Activated CD8-positive, alpha-beta T cell treated with anti-CD3 and anti-CD28 coated beads, Interleukin-2, amount 10 ng/mL, durations not matched to agents 7 days and 5 days (primary cell): ENCODE data around the gene AGXT. TPM values are rescaled to one million over a fixed set of nuclear protein-coding genes. Genes with fewer than 3 reads are reported as not detected.
A peak's percentile ranks its signal among the peaks of the same experiment; 100 is the strongest.

Experiments used
- ATAC-seq: fragments of 150-1000 bp; cut with Tn5 transposase; one replicate; pipeline ENCODE4 v1.10.0; 2021; ENCODE audit warnings: moderate library complexity
- CTCF ChIA-PET: fragments of 350-600 bp; sonication (Branson Sonifier 250); formaldehyde crosslinking; loops from one replicate; lab custom pipeline; 2021; ENCODE audit warnings: antibody characterized with exemption; lab: Charles Lee
- POLR2A ChIA-PET: fragments of 350-600 bp; sonication (Branson Sonifier 250); formaldehyde crosslinking; loops from one replicate; lab custom pipeline; 2021; ENCODE audit warnings: antibody characterized with exemption; lab: Charles Lee
- DNase-seq: peaks from one replicate; pipeline ENCODE4 v3.0.0-alpha.2; 2020
- H3K27ac Mint-ChIP-seq: one replicate; pipeline ENCODE4 v1.8.0; 2021; ENCODE audit warnings: mild to moderate bottlenecking, mixed read lengths
- H3K27me3 Mint-ChIP-seq: one replicate; pipeline ENCODE4 v1.8.0; 2021; ENCODE audit warnings: low read depth, mixed read lengths
- H3K36me3 Mint-ChIP-seq: one replicate; pipeline ENCODE4 v1.8.0; 2021; ENCODE audit warnings: low read depth, mixed read lengths
- H3K4me1 Mint-ChIP-seq: one replicate; pipeline ENCODE4 v1.8.0; 2021; ENCODE audit warnings: low read depth, mixed read lengths
- H3K4me3 Mint-ChIP-seq: one replicate; pipeline ENCODE4 v1.8.0; 2021; ENCODE audit warnings: mild to moderate bottlenecking, mixed read lengths
- H3K9me3 Mint-ChIP-seq: one replicate; pipeline ENCODE4 v1.8.0; 2022; ENCODE audit warnings: mixed read lengths; ENCODE audit not compliant: insufficient read depth
- total RNA-seq, 2 experiments: library from RNA; stranded (reverse); gene quantifications; one replicate each; pipeline ENCODE4 v1.2.3, GENCODE V29; 2021

AGXT gene
- total RNA-seq, 2 experiments from 2014 or later: not detected

DNA sequence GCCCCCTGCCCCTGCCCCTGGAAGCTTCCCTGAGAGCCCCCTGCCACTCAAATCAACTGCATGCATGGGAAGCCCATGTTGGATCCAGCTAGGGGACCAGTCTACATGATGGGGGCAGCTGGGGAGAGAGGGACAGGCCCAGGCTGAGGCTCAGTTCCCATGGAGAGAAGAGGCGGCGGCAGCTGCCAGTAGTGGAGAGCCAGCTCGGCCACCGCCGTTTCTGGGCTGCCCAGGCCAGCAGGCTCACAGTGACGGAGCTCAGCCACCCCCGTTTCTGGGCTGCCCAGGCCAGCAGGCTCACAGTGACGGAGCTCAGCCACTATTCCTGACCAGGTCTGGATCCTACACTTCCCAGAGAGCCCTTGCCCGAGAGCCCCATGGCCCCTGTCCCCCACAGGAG, 23.7 kb downstream of the AGXT start:
- Mint-ChIP-seq H3K27me3 (no peaks in the 10 kb centered on the region), H3K9me3 (no peaks in the 10 kb centered on the region), H3K4me3 (no peak overlapping the region), H3K4me1 (no peaks in the 10 kb centered on the region), H3K27ac (no peak overlapping the region), H3K36me3 (no peaks in the 10 kb centered on the region)
- CTCF ChIA-PET: no interaction called here
- ATAC-seq (no peak), DNase-seq (no peak)
- POLR2A ChIA-PET: no interaction called here

- Mint-ChIP-seq H3K27ac (no peak overlapping the region), H3K9me3 (no peaks in the 10 kb centered on the region), H3K4me3 (no peak overlapping the region), H3K4me1 (no peaks in the 10 kb centered on the region), H3K27me3 (no peaks in the 10 kb centered on the region), H3K36me3 (no peaks in the 10 kb centered on the region)
- CTCF ChIA-PET: no interaction called here
- ATAC-seq (no peak), DNase-seq (no peak)
- POLR2A ChIA-PET: no interaction called here
These were observed 24.3 kb downstream of the AGXT start for GRCh38 chr2:240892925-240893324.

- CTCF ChIA-PET: no interaction called here
These were observed 24.8 kb downstream of the AGXT start for GRCh38 chr2:240893363-240893844.

GRCh38 chr2:240894006-240894405, 25.4 kb downstream of the AGXT start:
- Mint-ChIP-seq H3K4me3 (no peak overlapping the region), H3K36me3 (no peaks in the 10 kb centered on the region)
- no peak for DNase-seq

More at GRCh38 chr2:240893363-240893844, 24.8 kb downstream of the AGXT start:
- Mint-ChIP-seq H3K4me1 (no peaks in the 10 kb centered on the region), H3K4me3 (no peak overlapping the region), H3K9me3 (no peaks in the 10 kb centered on the region), H3K27me3 (no peaks in the 10 kb centered on the region), H3K36me3 (no peaks in the 10 kb centered on the region), H3K27ac (no peak overlapping the region)
- POLR2A ChIA-PET: no interaction called here
- DNase-seq (peak; percentile 26), ATAC-seq (peak; percentile 35)

DNA sequence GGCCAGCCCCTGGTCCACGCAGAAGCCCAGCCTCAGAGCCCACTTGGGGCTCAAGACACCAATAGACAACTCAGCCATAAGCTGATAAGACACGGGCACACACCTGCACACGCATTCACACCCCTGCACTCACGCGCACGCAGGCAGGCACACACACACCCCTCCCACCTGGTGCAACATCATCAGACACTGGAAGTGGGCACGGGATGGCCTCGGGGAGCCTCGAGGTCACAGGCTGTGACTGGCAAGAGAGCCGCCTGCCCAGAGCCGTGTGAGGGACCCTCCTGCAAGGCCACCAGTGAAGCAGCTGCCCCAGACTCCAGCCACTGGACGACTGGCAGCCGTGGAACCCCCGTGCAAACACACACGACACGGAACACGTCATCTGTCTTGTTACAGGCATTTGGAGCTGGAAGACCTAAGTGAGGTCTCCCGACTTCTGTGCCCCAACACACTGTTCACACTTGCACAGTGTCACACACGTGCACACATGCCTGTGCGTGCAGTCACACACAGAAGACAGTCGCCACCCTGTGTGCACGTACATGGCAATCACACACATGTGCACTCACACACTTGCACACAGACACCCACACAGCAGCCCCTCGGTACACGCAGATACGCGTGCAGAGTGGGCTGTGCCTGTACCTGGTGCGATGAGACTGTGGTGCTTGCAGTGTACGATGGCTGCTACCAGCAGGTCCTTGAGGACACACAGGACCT, 26.4 kb downstream of the AGXT start:
- POLR2A ChIA-PET: no interaction called here
- Mint-ChIP-seq H3K27me3 (no peaks in the 10 kb centered on the region), H3K36me3 (no peaks in the 10 kb centered on the region), H3K27ac (no peak overlapping the region), H3K4me3 (no peak overlapping the region), H3K4me1 (no peaks in the 10 kb centered on the region), H3K9me3 (no peaks in the 10 kb centered on the region)
- ATAC-seq (no peak), DNase-seq (no peak)
- CTCF ChIA-PET: no interaction called here

More at GRCh38 chr2:240894006-240894405, 25.4 kb downstream of the AGXT start:
- no peaks in the 10 kb centered on the region for H3K27me3 Mint-ChIP-seq
- no peak overlapping the region for H3K27ac Mint-ChIP-seq
- POLR2A ChIA-PET: no interaction called here
- no peaks in the 10 kb centered on the region for H3K9me3 Mint-ChIP-seq
- no peak for ATAC-seq
- no peaks in the 10 kb centered on the region for H3K4me1 Mint-ChIP-seq
- CTCF ChIA-PET: no interaction called here

- CTCF ChIA-PET: no interaction called here
These were observed 27.2 kb downstream of the AGXT start, which contains the start of gene MAB21L4 for GRCh38 chr2:240895656-240896388. TSS of gene MAB21L4 (minus strand) at chr2:240896156. CDS start at chr2:240895997, 159 bp downstream.

GRCh38 chr2:240896394-240896793, 27.8 kb downstream of the AGXT start:
- CTCF ChIA-PET: no interaction called here
- POLR2A ChIA-PET: no interaction called here
- no peak overlapping the region for H3K27ac Mint-ChIP-seq

More at GRCh38 chr2:240895656-240896388, 27.2 kb downstream of the AGXT start, which contains the start of gene MAB21L4:
- Mint-ChIP-seq H3K27ac (no peak within 1 kb of the TSS), H3K27me3 (no peaks in the 10 kb centered on the region), H3K4me3 (no peak within 1 kb of the TSS), H3K4me1 (no peaks in the 10 kb centered on the region), H3K36me3 (no peaks in the 10 kb centered on the region), H3K9me3 (no peaks in the 10 kb centered on the region)
- DNase-seq (no peak), ATAC-seq (no peak)
- POLR2A ChIA-PET: no interaction called here

DNA sequence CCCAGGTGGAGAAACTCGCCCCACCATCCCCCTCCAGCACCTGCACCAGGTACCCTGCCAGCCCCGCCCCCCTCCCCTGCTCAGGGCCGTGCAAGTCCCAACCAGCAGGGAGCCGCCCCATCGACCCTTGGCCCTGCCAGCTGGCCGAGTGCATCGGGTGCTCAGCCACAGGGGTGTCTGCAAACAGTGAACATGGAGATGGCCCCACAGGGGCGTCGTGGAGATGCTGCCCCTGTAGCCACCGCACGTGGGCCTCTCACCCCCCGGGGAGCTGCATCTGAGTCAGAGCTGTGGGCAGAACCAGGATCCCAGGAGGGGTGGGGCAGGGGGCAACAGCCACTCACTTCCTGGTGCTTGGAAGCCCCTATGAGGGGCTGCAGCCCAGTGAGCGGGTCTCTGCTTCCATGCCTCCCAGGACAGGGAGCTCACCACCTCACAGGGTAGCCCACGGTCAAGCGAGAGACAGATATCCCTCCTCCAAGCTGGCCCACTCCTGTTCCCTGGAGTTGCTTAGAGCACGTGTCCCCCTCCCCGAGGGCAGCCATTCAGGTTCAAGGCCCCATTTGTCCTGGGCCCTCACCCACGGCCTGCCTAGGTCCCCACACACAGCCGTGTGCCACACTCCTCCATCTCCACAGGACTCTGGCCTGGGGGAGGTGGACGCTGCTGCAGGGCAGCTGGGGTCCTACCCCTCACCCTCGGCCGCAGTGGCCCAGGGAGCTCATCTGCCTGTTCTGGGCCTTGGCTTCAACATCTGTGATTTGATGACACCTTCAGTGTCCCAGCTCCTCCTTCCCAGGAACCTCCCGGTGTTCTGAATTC, 28.5 kb downstream of the AGXT start:
- CTCF ChIA-PET: interaction anchor here (1.4 kb wide), 1 partner anchor 17 kb away, joined by 4 read pairs; no protein-coding TSS in a partner anchor
- Mint-ChIP-seq H3K36me3 (no peaks in the 10 kb centered on the region), H3K4me3 (no peak overlapping the region), H3K27ac (no peak overlapping the region), H3K4me1 (no peaks in the 10 kb centered on the region), H3K27me3 (no peaks in the 10 kb centered on the region), H3K9me3 (no peaks in the 10 kb centered on the region)
- POLR2A ChIA-PET: no interaction called here
- DNase-seq: no peak
- no peak for ATAC-seq

More at GRCh38 chr2:240896394-240896793, 27.8 kb downstream of the AGXT start:
- no peaks in the 10 kb centered on the region for H3K36me3 Mint-ChIP-seq
- DNase-seq (no peak), ATAC-seq (no peak)
- H3K4me1 Mint-ChIP-seq: no peaks in the 10 kb centered on the region
- H3K9me3 Mint-ChIP-seq: no peaks in the 10 kb centered on the region
- H3K4me3 Mint-ChIP-seq: no peak overlapping the region
- no peaks in the 10 kb centered on the region for H3K27me3 Mint-ChIP-seq

DNA sequence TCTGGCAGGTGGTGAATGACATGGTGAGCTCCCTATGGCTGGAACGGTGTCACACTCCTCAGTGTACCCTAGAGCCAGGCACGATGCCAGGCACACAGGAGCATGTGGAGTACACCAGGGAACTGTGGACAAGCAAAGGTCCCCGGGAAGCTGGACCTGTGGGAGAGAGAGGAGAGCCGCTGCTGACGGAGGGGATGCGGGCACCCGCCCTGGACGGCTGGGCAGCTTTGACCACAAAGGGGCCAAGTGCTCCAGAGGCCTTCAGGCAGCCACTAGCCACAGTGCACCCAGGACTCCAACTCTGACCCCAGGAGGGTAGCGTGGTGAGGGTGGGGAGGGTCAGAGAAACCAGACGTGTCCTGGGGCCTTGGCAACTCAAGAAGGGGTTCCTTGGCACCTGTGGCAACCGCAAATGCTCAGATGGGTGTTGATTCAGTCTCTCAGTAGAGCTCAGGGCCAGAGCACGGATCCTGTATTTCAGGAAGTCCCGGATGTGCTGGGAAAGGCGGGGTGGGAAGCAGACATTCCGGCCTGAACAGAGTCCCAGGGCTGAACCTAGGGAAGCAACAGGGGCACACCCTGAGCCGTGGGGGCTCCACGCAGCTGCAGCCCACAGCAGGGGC, 29.6 kb downstream of the AGXT start:
- H3K4me1 Mint-ChIP-seq: no peaks in the 10 kb centered on the region

DNA sequence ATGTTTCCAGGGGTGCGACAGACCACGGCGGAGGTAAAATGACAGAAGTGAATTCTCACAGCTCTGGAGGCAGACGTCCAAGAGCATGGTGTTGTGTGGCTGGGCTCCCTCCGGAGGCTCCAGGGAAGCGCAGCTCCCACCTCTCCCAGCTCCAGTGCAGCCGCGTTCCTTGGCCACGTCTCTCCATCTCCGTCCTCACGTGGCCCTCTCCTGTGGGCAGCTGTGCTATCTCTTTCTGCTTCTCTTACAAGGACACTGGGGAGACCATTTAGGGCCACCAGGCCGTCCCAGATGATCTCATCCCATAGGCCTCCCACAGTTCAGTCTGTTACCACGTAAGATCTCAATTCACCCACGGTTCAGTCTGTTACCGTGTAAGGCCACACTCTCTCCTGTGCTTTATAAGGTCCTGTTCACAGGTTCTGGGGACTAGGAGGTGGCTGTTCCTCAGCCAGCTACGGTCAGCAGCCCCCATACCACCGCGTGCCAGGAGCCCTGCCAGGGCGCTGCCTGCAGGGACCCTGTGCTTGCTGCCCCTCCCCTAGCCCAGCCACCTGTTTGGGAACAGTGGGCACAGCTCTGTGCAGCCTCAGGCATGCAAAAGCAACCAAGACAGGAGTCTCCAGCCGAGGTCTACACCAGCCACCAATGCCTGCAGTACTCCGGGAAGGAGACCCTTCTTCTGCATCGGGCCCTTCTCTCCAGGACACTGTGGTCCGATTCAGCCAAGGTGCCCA, 30.3 kb downstream of the AGXT start:
- no peaks in the 10 kb centered on the region for H3K4me1 Mint-ChIP-seq
- ATAC-seq: no peak
- no peaks in the 10 kb centered on the region for H3K9me3 Mint-ChIP-seq
- ChIA-PET CTCF (interaction anchor here (1.4 kb wide), 1 partner anchor 15 kb away, joined by 4 read pairs; no protein-coding TSS in a partner anchor), POLR2A (no interaction called here)
- H3K27ac Mint-ChIP-seq: no peak overlapping the region
- H3K27me3 Mint-ChIP-seq: no peaks in the 10 kb centered on the region
- DNase-seq: no peak
- no peaks in the 10 kb centered on the region for H3K36me3 Mint-ChIP-seq
- no peak overlapping the region for H3K4me3 Mint-ChIP-seq

More for the DNA sequence above, 29.6 kb downstream of the AGXT start:
- POLR2A ChIA-PET: no interaction called here
- ATAC-seq: no peak
- no peak for DNase-seq
- Mint-ChIP-seq H3K4me3 (no peak overlapping the region), H3K27me3 (no peaks in the 10 kb centered on the region), H3K27ac (no peak overlapping the region), H3K9me3 (no peaks in the 10 kb centered on the region), H3K36me3 (no peaks in the 10 kb centered on the region)
- CTCF ChIA-PET: interaction anchor here (1.4 kb wide), 1 partner anchor 16 kb away, joined by 4 read pairs; no protein-coding TSS in a partner anchor

GRCh38 chr2:240899468-240899865, 30.8 kb downstream of the AGXT start:
- Mint-ChIP-seq H3K27me3 (no peaks in the 10 kb centered on the region), H3K36me3 (no peaks in the 10 kb centered on the region), H3K27ac (no peak overlapping the region), H3K9me3 (no peaks in the 10 kb centered on the region), H3K4me3 (no peak overlapping the region), H3K4me1 (no peaks in the 10 kb centered on the region)
- DNase-seq (no peak), ATAC-seq (no peak)
- ChIA-PET CTCF (no interaction called here), POLR2A (no interaction called here)
